Sigmoid colon (tissue), 7 donors: ENCODE data around the gene GLP2R. TPM values are rescaled to one million over a fixed set of nuclear protein-coding genes. Genes with fewer than 3 reads are reported as not detected.
A peak's percentile ranks its signal among the peaks of the same experiment; 100 is the strongest.
"Not testable (repeated sequence)": the region's sequence is repeated elsewhere in the genome, so short reads cannot be mapped to it uniquely, and the experiment has no call there.

Source experiments
- DNase-seq: peaks from one replicate; pipeline ENCODE4 v3.0.0-alpha.2; 2019
- H3K27ac ChIP-seq, 4 donors: fragments of 200-600 bp; sonication (generic); one replicate each; pipeline ENCODE4 v1.5.1; 2016 to 2019; ENCODE audit warnings: mild to moderate bottlenecking in 1 of 4
- H3K27me3 ChIP-seq, 3 donors: fragments of 200-600 bp; sonication (generic); one replicate each; pipeline ENCODE4 v1.5.1; 2019; ENCODE audit warnings: mild to moderate bottlenecking in 1 of 3
- H3K36me3 ChIP-seq, 4 donors: fragments of 200-600 bp; sonication (generic); one replicate each; pipeline ENCODE4 v1.5.1; 2016 to 2019
- H3K4me1 ChIP-seq, 4 donors: fragments of 200-600 bp; sonication (generic); one replicate each; pipeline ENCODE4 v1.5.1; 2017 to 2019
- H3K4me3 ChIP-seq, 4 donors: fragments of 200-600 bp; sonication (generic); one replicate each; pipeline ENCODE4 v1.5.1; 2017 to 2019; ENCODE audit warnings: mild to moderate bottlenecking in 2 of 4, moderate library complexity in 1 of 4
- H3K9me3 ChIP-seq, 4 donors: fragments of 200-600 bp in 3 of 4; sonication (generic) in 3 of 4; one replicate each; pipeline versions ENCODE4 v1.5.1 to v1.6.1; 2013 to 2019
- CTCF ChIP-seq, 4 experiments: fragments of 450-650 bp in 3 of 4; fragments of 200-600 bp in 1 of 4; IDR thresholded peaks; one replicate each; pipeline ENCODE4 v1.5.1; 2016 to 2019; ENCODE audit warnings: antibody characterized with exemption in 4 of 4, mild to moderate bottlenecking in 3 of 4, moderate library complexity in 2 of 4
- EP300 ChIP-seq, 4 donors: sonication (generic); formaldehyde crosslinking; IDR thresholded peaks; one replicate each; pipeline ENCODE4 v1.6.1; 2017; ENCODE audit warnings: antibody characterized with exemption in 4 of 4
- POLR2A ChIP-seq, 2 donors: fragments of 450-650 bp; IDR thresholded peaks; one replicate each; pipeline ENCODE4 v1.6.1; 2016; ENCODE audit warnings: antibody characterized with exemption in 2 of 2, mild to moderate bottlenecking in 2 of 2, moderate library complexity in 2 of 2
- POLR2AphosphoS5 ChIP-seq, 4 donors: sonication (generic); formaldehyde crosslinking; IDR thresholded peaks; one replicate each; pipeline ENCODE4 v1.6.1; 2017; ENCODE audit warnings: antibody characterized with exemption in 4 of 4
- WGBS, 2 donors: extraction: QIAGEN DNeasy Blood & Tissue Kit; methylation state at CpG; one replicate each; pipeline ENCODE4 v1.1.7; 2013; 5-methylcytosine and 5-hydroxymethylcytosine counted together
- intact Hi-C: fragments of 100-400 bp; cut with DNase I; formaldehyde crosslinking; loops from one replicate; pipeline ENCODE4 v1.15.1; 2023
- polyA plus RNA-seq, 3 donors: library from polyadenylated mRNA; stranded (reverse); fragments of 200-250 nt; gene quantifications; one replicate each; pipeline ENCODE4 v1.2.3, GENCODE V29; 2013
- total RNA-seq, 4 donors: library from RNA; depleted of rRNA; stranded (reverse); fragments of >200 nt; gene quantifications; one replicate each; pipeline ENCODE4 v1.1.0, GENCODE V29; 2016
- donor health status: healthy with polysubstance abuse.
- donor health status: Bipolar disorder and iron deficiency.
- donor health status: healthy.

The GLP2R gene
- total and polyA plus RNA-seq, 7 donors = 0.89 to 56.2 (median 28.5) TPM

- no peak for DNase-seq
- intact Hi-C loops = no loop called here
- Histone ChIP-seq H3K36me3 (peaks cover 0 to 30% (median 0%) of the 10 kb centered on the region in 4 donors), H3K4me1 (no peaks in the 10 kb centered on the region), H3K9me3 (no peaks in the 10 kb centered on the region), H3K27me3 (no peaks in the 10 kb centered on the region), H3K4me3 (no peak overlapping the region), H3K27ac (no peak overlapping the region)
- WGBS, 2 donors = 87 to 91% methylated on average over 5 of the region's 5 CpGs
- TF ChIP-seq CTCF (IDR thresholded peaks at IDR 0.05) = no peak
- no peak for TF ChIP-seq EP300 (IDR thresholded peaks at IDR 0.05)
- TF ChIP-seq POLR2AphosphoS5 (IDR thresholded peaks at IDR 0.05) = no peak
- no peak for TF ChIP-seq POLR2A (IDR thresholded peaks at IDR 0.05)
Observed at GRCh38 chr17:9918804-9919352, 93.2 kb downstream of the GLP2R start.

GRCh38 chr17:9921216-9921615 lies 95.5 kb downstream of the GLP2R start:
- WGBS, 2 donors = 90 to 93% methylated on average over 13 of the region's 13 CpGs
- intact Hi-C loops = loop anchor here (5.0 kb wide), 2 partner anchors 306 to 696 kb away; no protein-coding TSS in a partner anchor
- peaks cover 0 to 18% (median 0%) of the 10 kb centered on the region in 4 donors for H3K36me3 ChIP-seq
- not testable (repeated sequence) for H3K9me3 ChIP-seq, DNase-seq, H3K4me3 ChIP-seq, H3K27ac ChIP-seq, H3K27me3 ChIP-seq, H3K4me1 ChIP-seq

- no peak for DNase-seq
- H3K36me3 ChIP-seq = peaks cover 0 to 8% (median 0%) of the 10 kb centered on the region in 4 donors
- intact Hi-C loops = loop anchor here (5.0 kb wide), 2 partner anchors 305 to 695 kb away; no protein-coding TSS in a partner anchor
- TF ChIP-seq EP300 (IDR thresholded peaks at IDR 0.05) = no peak
- TF ChIP-seq CTCF (IDR thresholded peaks at IDR 0.05) = no peak
- TF ChIP-seq POLR2AphosphoS5 (IDR thresholded peaks at IDR 0.05) = no peak
- TF ChIP-seq POLR2A (IDR thresholded peaks at IDR 0.05) = no peak
- H3K4me3 ChIP-seq = no peak overlapping the region
- H3K27ac ChIP-seq = no peak overlapping the region
- no peaks in the 10 kb centered on the region for H3K9me3 ChIP-seq
- no peaks in the 10 kb centered on the region for H3K27me3 ChIP-seq
- no peaks in the 10 kb centered on the region for H3K4me1 ChIP-seq
- 93 to 95% methylated on average over 14 of the region's 14 CpGs for WGBS, 2 donors
Observed at GRCh38 chr17:9922012-9922848, 96.5 kb downstream of the GLP2R start.

GRCh38 chr17:9924735-9925191 lies 99.0 kb downstream of the GLP2R start:
- intact Hi-C loops = loop anchor here (5.0 kb wide), 2 partner anchors 303 to 693 kb away; no protein-coding TSS in a partner anchor
- no peaks in the 10 kb centered on the region for H3K4me1 ChIP-seq
- no peaks in the 10 kb centered on the region for H3K36me3 ChIP-seq
- no peaks in the 10 kb centered on the region for H3K9me3 ChIP-seq
- 17 to 23% methylated on average over 6 of the region's 6 CpGs for WGBS, 2 donors
- no peaks in the 10 kb centered on the region for H3K27me3 ChIP-seq
- no peak overlapping the region for H3K4me3 ChIP-seq
- DNase-seq = no peak
- TF ChIP-seq EP300 (IDR thresholded peaks at IDR 0.05) (no peak), CTCF (IDR thresholded peaks at IDR 0.05) (peak; percentile 72 to 89 (median 80)), POLR2A (IDR thresholded peaks at IDR 0.05) (no peak), POLR2AphosphoS5 (IDR thresholded peaks at IDR 0.05) (peak in 1 of 4 donors; percentile 14)
- peak overlapping the region in 1 of 4 donors; percentile 2 for H3K27ac ChIP-seq

GRCh38 chr17:9925457-9925856 lies 99.7 kb downstream of the GLP2R start:
- Histone ChIP-seq H3K9me3 (no peaks in the 10 kb centered on the region), H3K27me3 (no peaks in the 10 kb centered on the region), H3K27ac (peak overlapping the region in 2 of 4 donors; percentile 2 to 3), H3K4me1 (no peaks in the 10 kb centered on the region), H3K4me3 (no peak overlapping the region), H3K36me3 (no peaks in the 10 kb centered on the region)
- DNase-seq = no peak
- WGBS, 2 donors = 92% methylated on average over 11 of the region's 11 CpGs
- no peak for TF ChIP-seq EP300 (IDR thresholded peaks at IDR 0.05)
- no peak for TF ChIP-seq POLR2AphosphoS5 (IDR thresholded peaks at IDR 0.05)
- TF ChIP-seq CTCF (IDR thresholded peaks at IDR 0.05) = no peak
- no peak for TF ChIP-seq POLR2A (IDR thresholded peaks at IDR 0.05)
- intact Hi-C loops = no loop called here
